SU-DHL-6 (cell line): Measurements from ENCODE around the gene SPRR3.

ENCODE experiments used
- H2AFZ ChIP-seq: fragments of 200-600 bp; sonication (generic); 2 replicates; pipeline ENCODE4 v1.6.1; 2014; ENCODE audit warnings: low read depth, mild to moderate bottlenecking, moderate library complexity, mixed read lengths, antibody characterized with exemption, low read length; ENCODE audit not compliant: severe bottlenecking
- H3F3A ChIP-seq: fragments of 200-600 bp; shearing (Covaris generic); 2 replicates; pipeline ENCODE4 v1.6.0; 2016; ENCODE audit warnings: antibody characterized with exemption, mild to moderate bottlenecking; ENCODE audit not compliant: insufficient read depth
- H3K27ac ChIP-seq: fragments of 200-600 bp; sonication (generic); 2 replicates; pipeline ENCODE4 v1.5.1; 2016; ENCODE audit warnings: low read depth, mild to moderate bottlenecking, low read length, moderate library complexity, mixed read lengths
- H3K27me3 ChIP-seq: fragments of 200-600 bp; sonication (generic), shearing (Covaris generic); 2 replicates; pipeline ENCODE4 v1.6.0; 2014; ENCODE audit warnings: mild to moderate bottlenecking, low read length
- H3K36me3 ChIP-seq: fragments of 200-600 bp; sonication (generic); 2 replicates; pipeline ENCODE4 v1.6.1; 2014; ENCODE audit warnings: mild to moderate bottlenecking, low read length, mixed read lengths
- H3K4me2 ChIP-seq: fragments of 300-600, 200-600 bp; shearing (Covaris generic), sonication (generic); 2 replicates; pipeline ENCODE4 v1.6.0; 2014; ENCODE audit warnings: low read length, low read depth, mild to moderate bottlenecking; ENCODE audit not compliant: poor library complexity, severe bottlenecking
- H3K4me3 ChIP-seq: fragments of 200-600 bp; sonication (generic); 2 replicates; pipeline ENCODE4 v1.5.1; 2014; ENCODE audit warnings: antibody characterized with exemption, low read length, mild to moderate bottlenecking, mixed read lengths; ENCODE audit not compliant: insufficient read depth, poor library complexity, severe bottlenecking
- H3K79me2 ChIP-seq: fragments of 200-600 bp; sonication (generic); 2 replicates; pipeline ENCODE4 v1.6.1; 2014; ENCODE audit warnings: mild to moderate bottlenecking, low read length, moderate library complexity; ENCODE audit not compliant: insufficient read depth
- H3K9ac ChIP-seq: fragments of 200-600 bp; sonication (generic); 2 replicates; pipeline ENCODE4 v1.7.0; 2014; ENCODE audit warnings: mild to moderate bottlenecking, low read length
- H3K9me2 ChIP-seq: fragments of 200-600 bp; sonication (generic); replicated peaks from 2 replicates; pipeline ENCODE4 v1.6.1; 2014; ENCODE audit warnings: low read length; ENCODE audit not compliant: insufficient read depth
- H3K9me3 ChIP-seq: fragments of 200-600 bp; sonication (generic); 2 replicates; pipeline ENCODE4 v1.6.1; 2014; ENCODE audit warnings: low read length, mixed read lengths; ENCODE audit not compliant: insufficient read depth
- H4K20me1 ChIP-seq: fragments of 200-600 bp; sonication (generic); 2 replicates; pipeline ENCODE4 v1.6.1; 2014; ENCODE audit warnings: low read depth, mild to moderate bottlenecking, antibody characterized with exemption, low read length, moderate library complexity, mixed read lengths
- EZH2phosphoT487 ChIP-seq: fragments of 200-600 bp; sonication (generic), shearing (Covaris generic); conservative IDR thresholded peaks from 2 replicates; pipeline ENCODE4 v1.6.1; 2018; ENCODE audit warnings: mild to moderate bottlenecking, antibody characterized with exemption, low read length, moderate library complexity, mixed read lengths
- TF ChIP-seq, protein P1 (sequence below): fragments of 200-600 bp; sonication (generic); IDR thresholded peaks from one replicate; pipeline ENCODE4 v1.5.1; 2017; ENCODE audit warnings: antibody characterized with exemption, mild to moderate bottlenecking, low read length, moderate library complexity; ENCODE audit not compliant: insufficient read depth, poor library complexity, severe bottlenecking

The SPRR3 gene

DNA sequence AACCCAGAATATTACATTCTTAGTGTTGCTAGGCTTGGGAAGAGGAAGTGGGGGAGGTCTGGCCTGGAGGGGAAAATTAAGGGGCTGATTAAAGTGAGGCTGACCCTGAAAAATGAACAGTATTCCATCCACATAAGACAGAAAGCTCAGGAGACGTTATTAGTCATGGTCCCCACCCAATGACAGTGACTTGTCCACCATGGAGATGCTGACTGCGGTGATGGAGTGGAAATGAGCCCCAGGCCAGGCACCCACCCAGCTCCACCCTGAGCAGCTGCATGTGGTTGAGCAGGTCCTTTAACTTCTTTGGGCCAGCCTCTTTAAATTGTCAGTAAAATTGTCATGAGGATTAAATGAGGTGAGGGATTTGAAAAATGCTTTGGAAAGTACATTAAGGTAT is 32.5 kb upstream of the SPRR3 start:
- no peak overlapping the region for H3K27ac ChIP-seq
- H3K27me3 ChIP-seq = no peaks in the 10 kb centered on the region
- no peaks in the 10 kb centered on the region for H3K9me2 ChIP-seq
- no peaks in the 10 kb centered on the region for H3K36me3 ChIP-seq
- no peak overlapping the region for H3K4me3 ChIP-seq
- H3K9me3 ChIP-seq = no peaks in the 10 kb centered on the region
- no peaks in the 10 kb centered on the region for H3F3A ChIP-seq
- H2AFZ ChIP-seq = no peak overlapping the region
- TF ChIP-seq, protein P1, sequence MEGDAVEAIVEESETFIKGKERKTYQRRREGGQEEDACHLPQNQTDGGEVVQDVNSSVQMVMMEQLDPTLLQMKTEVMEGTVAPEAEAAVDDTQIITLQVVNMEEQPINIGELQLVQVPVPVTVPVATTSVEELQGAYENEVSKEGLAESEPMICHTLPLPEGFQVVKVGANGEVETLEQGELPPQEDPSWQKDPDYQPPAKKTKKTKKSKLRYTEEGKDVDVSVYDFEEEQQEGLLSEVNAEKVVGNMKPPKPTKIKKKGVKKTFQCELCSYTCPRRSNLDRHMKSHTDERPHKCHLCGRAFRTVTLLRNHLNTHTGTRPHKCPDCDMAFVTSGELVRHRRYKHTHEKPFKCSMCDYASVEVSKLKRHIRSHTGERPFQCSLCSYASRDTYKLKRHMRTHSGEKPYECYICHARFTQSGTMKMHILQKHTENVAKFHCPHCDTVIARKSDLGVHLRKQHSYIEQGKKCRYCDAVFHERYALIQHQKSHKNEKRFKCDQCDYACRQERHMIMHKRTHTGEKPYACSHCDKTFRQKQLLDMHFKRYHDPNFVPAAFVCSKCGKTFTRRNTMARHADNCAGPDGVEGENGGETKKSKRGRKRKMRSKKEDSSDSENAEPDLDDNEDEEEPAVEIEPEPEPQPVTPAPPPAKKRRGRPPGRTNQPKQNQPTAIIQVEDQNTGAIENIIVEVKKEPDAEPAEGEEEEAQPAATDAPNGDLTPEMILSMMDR = no peak
- TF ChIP-seq EZH2phosphoT487 = no peak
- no peak overlapping the region for H3K9ac ChIP-seq
- no peaks in the 10 kb centered on the region for H3K79me2 ChIP-seq
- H4K20me1 ChIP-seq = no peaks in the 10 kb centered on the region
- H3K4me2 ChIP-seq = no peak overlapping the region

DNA sequence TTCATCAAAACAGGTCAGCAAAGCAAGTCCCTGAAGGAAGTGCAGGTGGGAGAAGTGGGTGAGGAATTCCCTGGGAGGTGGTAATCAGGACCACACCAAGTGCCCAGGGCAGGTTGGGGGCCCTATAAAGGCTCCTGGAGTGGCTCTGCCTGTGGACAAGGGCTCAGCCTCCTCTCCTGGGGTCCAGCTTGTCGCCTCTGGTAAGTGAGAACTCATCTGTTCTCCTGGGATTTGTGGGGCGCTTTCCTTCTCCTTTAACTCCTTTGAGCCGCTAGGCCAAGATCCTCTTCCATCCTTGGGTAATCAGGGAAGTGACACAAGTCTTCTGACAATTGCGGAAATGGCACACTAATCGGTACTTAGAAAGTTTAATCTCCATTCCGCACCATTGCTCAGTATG is 31.1 kb upstream of the SPRR3 start, which contains the start of gene SPRR4:
SPRR4 (plus strand) TSS at position 154 of the 400 bp plus-strand sequence. CDS start 1,243 bp downstream, outside the sequence.
- no peak within 1 kb of the TSS for H3K4me2 ChIP-seq

DNA sequence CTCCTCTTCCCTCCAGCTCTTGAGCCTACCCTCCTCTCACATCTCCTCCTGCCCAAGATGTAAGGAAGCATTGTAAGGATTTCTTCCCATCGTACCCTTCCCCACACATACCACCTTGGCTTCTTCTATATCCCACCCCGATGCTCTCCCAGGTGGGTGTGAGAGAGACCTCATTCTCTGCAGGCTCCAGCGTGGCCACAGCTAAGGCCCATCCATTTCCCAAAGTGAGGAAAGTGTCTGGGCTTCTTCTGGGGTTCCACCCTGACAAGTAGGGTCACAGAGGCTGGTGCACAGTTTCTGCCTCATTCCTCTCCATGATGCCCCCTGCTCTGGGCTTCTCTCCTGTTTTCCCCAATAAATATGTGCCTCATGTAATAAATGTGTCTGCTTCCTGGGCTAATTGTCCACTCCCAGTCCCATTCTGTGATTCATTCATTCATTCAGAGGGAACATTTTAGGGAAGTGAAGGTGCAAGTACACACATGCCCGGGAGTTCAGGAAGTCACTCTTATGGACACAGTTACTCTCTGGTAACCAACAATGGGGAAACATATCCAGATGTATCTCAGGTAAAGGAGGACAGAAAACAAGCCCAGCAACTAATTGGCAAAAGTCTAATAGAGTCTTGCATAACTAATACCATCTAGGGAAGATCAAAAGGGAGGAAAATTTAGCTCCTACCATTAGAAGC is 29.2 kb upstream of the SPRR3 start:
- Histone ChIP-seq H3K4me2 (no peak overlapping the region), H3K27ac (no peak overlapping the region), H3K79me2 (no peaks in the 10 kb centered on the region), H4K20me1 (no peaks in the 10 kb centered on the region), H3K9me3 (no peaks in the 10 kb centered on the region), H3K9me2 (no peaks in the 10 kb centered on the region), H2AFZ (no peak overlapping the region), H3K27me3 (no peaks in the 10 kb centered on the region), H3F3A (no peaks in the 10 kb centered on the region), H3K9ac (no peak overlapping the region), H3K4me3 (no peak overlapping the region), H3K36me3 (no peaks in the 10 kb centered on the region)
- TF ChIP-seq, protein P1 = no peak
- no peak for TF ChIP-seq EZH2phosphoT487

More for the DNA sequence above, 31.1 kb upstream of the SPRR3 start, which contains the start of gene SPRR4:
- Histone ChIP-seq H3K9me3 (no peaks in the 10 kb centered on the region), H3K4me3 (no peak within 1 kb of the TSS), H3F3A (no peaks in the 10 kb centered on the region), H3K9ac (no peak within 1 kb of the TSS), H3K9me2 (no peaks in the 10 kb centered on the region), H4K20me1 (no peaks in the 10 kb centered on the region), H3K36me3 (no peaks in the 10 kb centered on the region), H2AFZ (no peak within 1 kb of the TSS), H3K27me3 (no peaks in the 10 kb centered on the region), H3K79me2 (no peaks in the 10 kb centered on the region), H3K27ac (no peak within 1 kb of the TSS)
- TF ChIP-seq, protein P1 = no peak
- no peak for TF ChIP-seq EZH2phosphoT487
